CD4-positive, alpha-beta T cell treated with Interferon alpha-2 for 1 hour (primary cell): Measurements from ENCODE around the gene MICALL2.

Experiments used
- DNase-seq, 2 donors: peaks; one replicate each; pipeline ENCODE4 v3.0.0-alpha.2; 2020 to 2022

MICALL2 gene

GRCh38 chr7:1388021-1388702, 71.1 kb downstream of the MICALL2 start:
- DNase-seq: no peak

DNA sequence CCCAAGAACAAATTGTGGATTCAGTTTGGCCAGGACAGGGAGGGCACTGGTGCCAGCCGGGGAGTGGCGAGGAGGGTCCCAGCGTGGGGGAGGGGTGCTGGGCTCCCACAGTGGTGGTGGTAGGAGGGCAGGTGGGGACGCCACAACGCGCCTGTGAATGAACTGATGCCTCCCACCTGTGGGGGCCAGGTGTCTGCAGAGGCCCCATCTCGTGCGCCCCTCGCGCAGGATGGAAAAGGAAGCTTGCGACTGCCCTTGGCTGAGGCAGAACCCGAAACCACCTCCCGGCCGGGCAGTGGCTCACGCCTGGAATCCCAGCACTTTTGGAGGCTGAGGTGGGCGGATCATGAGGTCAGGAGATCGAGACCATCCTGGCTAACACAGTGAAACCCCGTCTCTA, 72.0 kb downstream of the MICALL2 start:
- DNase-seq: no peak

GRCh38 chr7:1386623-1387220, 72.5 kb downstream of the MICALL2 start:
- no peak for DNase-seq

- DNase-seq: no peak
Observed at GRCh38 chr7:1385809-1386622, 73.3 kb downstream of the MICALL2 start.

DNA sequence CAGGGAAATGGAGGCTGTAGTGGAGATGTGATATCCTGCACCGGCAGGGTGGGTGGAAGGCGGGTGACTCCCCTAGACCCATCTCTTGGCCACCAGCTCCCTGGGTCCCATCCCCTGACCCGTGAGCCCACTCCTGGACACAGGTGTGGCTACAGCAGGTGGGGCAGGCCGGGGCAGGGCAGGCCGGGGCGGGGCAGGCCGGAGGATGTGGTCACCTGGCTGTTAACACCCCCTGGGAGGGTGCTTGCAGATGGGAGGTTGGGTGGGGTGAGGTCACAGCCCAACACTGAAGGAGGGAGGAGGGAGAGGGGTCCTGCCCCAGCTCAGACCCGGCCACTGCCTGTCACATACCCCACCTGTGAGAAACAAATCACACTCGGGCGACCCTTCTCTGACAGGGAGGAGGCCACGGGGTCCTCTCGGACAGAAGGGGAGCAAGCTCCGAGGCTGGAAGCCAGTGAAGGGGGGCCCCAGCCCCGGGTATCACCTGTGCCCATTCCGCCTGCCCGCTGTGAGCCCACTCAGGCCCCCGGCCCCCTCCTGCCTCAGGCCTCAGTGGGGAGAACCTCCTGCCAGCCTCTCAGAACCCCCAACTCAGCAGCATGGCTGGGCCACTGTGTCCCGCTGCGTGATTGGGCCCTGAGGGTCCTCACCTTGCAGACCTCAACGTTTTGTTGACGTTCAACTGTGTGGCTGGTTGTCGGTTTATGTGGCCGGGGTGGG, 74.0 kb downstream of the MICALL2 start:
- DNase-seq: no peak
